H9 (cell line): ENCODE measurements around the gene PHACTR1. TPM values are rescaled to one million over a fixed set of nuclear protein-coding genes. Genes with fewer than 3 reads are reported as not detected.

Experiments
- DNase-seq: peaks from one replicate; pipeline ENCODE4 v3.0.0-alpha.2; 2017
- H2AFZ ChIP-seq: one replicate; pipeline ENCODE4 v1.6.1; 2013; ENCODE audit warnings: mild to moderate bottlenecking, low read length, control low read depth, moderate library complexity
- H2AK5ac ChIP-seq: 2 replicates; pipeline ENCODE4 v1.6.1; 2013; ENCODE audit warnings: low read length, control low read depth, mixed read lengths; ENCODE audit not compliant: insufficient read length
- H2BK120ac ChIP-seq: one replicate; pipeline ENCODE4 v1.6.1; 2013; ENCODE audit warnings: low read depth, mild to moderate bottlenecking, low read length, control low read depth, inconsistent platforms; ENCODE audit not compliant: poor library complexity, severe bottlenecking
- H2BK12ac ChIP-seq: 2 replicates; pipeline ENCODE4 v1.6.1; 2013; ENCODE audit warnings: low read length, control low read depth, mixed read lengths, low read depth; ENCODE audit not compliant: insufficient read length
- H2BK15ac ChIP-seq: 2 replicates; pipeline ENCODE4 v1.6.1; 2013; ENCODE audit warnings: low read depth, low read length, control low read depth
- H2BK20ac ChIP-seq: one replicate; pipeline ENCODE4 v1.6.1; 2013; ENCODE audit warnings: low read depth, mild to moderate bottlenecking, low read length, control low read depth, inconsistent platforms; ENCODE audit not compliant: poor library complexity, severe bottlenecking
- H2BK5ac ChIP-seq: 2 replicates; pipeline ENCODE4 v1.6.1; 2013; ENCODE audit warnings: low read length, control low read depth, mixed read lengths; ENCODE audit not compliant: insufficient read length
- H3K14ac ChIP-seq: 2 replicates; pipeline ENCODE4 v1.6.1; 2013; ENCODE audit warnings: low read length, control low read depth; ENCODE audit not compliant: insufficient read depth
- H3K18ac ChIP-seq: 2 replicates; pipeline ENCODE4 v1.6.1; 2013; ENCODE audit warnings: low read depth, mild to moderate bottlenecking, mixed read lengths, low read length, control low read depth; ENCODE audit not compliant: insufficient read length
- H3K23ac ChIP-seq: 2 replicates; pipeline ENCODE4 v1.6.1; 2013; ENCODE audit warnings: low read length, control low read depth, mixed read lengths, low read depth; ENCODE audit not compliant: insufficient read length
- H3K23me2 ChIP-seq: 2 replicates; pipeline ENCODE4 v1.6.1; 2013; ENCODE audit warnings: low read depth, mild to moderate bottlenecking, mixed read lengths, low read length, control low read depth; ENCODE audit not compliant: insufficient read length, poor library complexity, severe bottlenecking
- H3K27ac ChIP-seq: 2 replicates; pipeline ENCODE4 v1.5.1; 2013; ENCODE audit warnings: low read length, control low read depth, mixed read lengths, low read depth; ENCODE audit not compliant: insufficient read length
- H3K27me3 ChIP-seq: 2 replicates; pipeline ENCODE4 v1.6.1; 2013; ENCODE audit warnings: low read length, control low read depth, inconsistent platforms; ENCODE audit not compliant: insufficient read depth
- H3K4ac ChIP-seq: 2 replicates; pipeline ENCODE4 v1.6.1; 2013; ENCODE audit warnings: low read depth, mild to moderate bottlenecking, control low read depth, inconsistent platforms, low read length, moderate library complexity
- H3K4me1 ChIP-seq: 2 replicates; pipeline ENCODE4 v1.6.1; 2013; ENCODE audit warnings: low read length, control low read depth, inconsistent platforms; ENCODE audit not compliant: insufficient read depth
- H3K4me2 ChIP-seq: 2 replicates; pipeline ENCODE4 v1.6.1; 2013; ENCODE audit warnings: low read length, control low read depth, mixed read lengths; ENCODE audit not compliant: insufficient read length, insufficient read depth
- H3K56ac ChIP-seq: 2 replicates; pipeline ENCODE4 v1.6.1; 2013; ENCODE audit warnings: low read depth, mild to moderate bottlenecking, mixed read lengths, low read length, control low read depth; ENCODE audit not compliant: insufficient read length
- H3K79me1 ChIP-seq: 2 replicates; pipeline ENCODE4 v1.6.1; 2013; ENCODE audit warnings: low read depth, mild to moderate bottlenecking, moderate library complexity, low read length, control low read depth, inconsistent platforms; ENCODE audit not compliant: insufficient read depth, poor library complexity, severe bottlenecking
- H3K79me2 ChIP-seq: 2 replicates; pipeline ENCODE4 v1.6.1; 2013; ENCODE audit warnings: low read length, control low read depth, inconsistent platforms; ENCODE audit not compliant: insufficient read depth
- H3K9ac ChIP-seq: 2 replicates; pipeline ENCODE4 v1.6.1; 2013; ENCODE audit warnings: low read length, control low read depth, mixed read lengths; ENCODE audit not compliant: insufficient read length; ENCODE audit errors: extremely low read depth
- H3K9me3 ChIP-seq: one replicate; pipeline ENCODE4 v1.6.1; 2013; ENCODE audit warnings: low read depth, low read length, inconsistent platforms; ENCODE audit not compliant: control insufficient read depth
- H3T11ph ChIP-seq: one replicate; pipeline ENCODE4 v1.6.1; 2013; ENCODE audit warnings: mild to moderate bottlenecking, low read length, control low read depth, inconsistent platforms
- H4K20me1 ChIP-seq: one replicate; pipeline ENCODE4 v1.6.1; 2013; ENCODE audit not compliant: control insufficient read depth, insufficient read length, insufficient read depth
- H4K5ac ChIP-seq: 2 replicates; pipeline ENCODE4 v1.6.1; 2013; ENCODE audit warnings: low read depth, mild to moderate bottlenecking, mixed read lengths, low read length, control low read depth; ENCODE audit not compliant: insufficient read length
- H4K8ac ChIP-seq: replicated peaks from 2 replicates; pipeline ENCODE4 v1.6.1; 2013; ENCODE audit warnings: low read length, control low read depth, mixed read lengths, low read depth; ENCODE audit not compliant: insufficient read length
- H4K91ac ChIP-seq: 2 replicates; pipeline ENCODE4 v1.6.1; 2013; ENCODE audit warnings: low read depth, mild to moderate bottlenecking, moderate library complexity, mixed read lengths, low read length, control low read depth; ENCODE audit not compliant: insufficient read length
- H3K27ac Mint-ChIP-seq, 3 experiments: 2 replicates in 2 of 3; 3 replicates in 1 of 3; pipeline ENCODE4 v1.8.0; 2020 to 2021; ENCODE audit warnings: mixed read lengths in 3 of 3, mild to moderate bottlenecking in 1 of 3, moderate library complexity in 1 of 3
- H3K27me3 Mint-ChIP-seq: 2 replicates; pipeline ENCODE4 v1.8.0; 2021; ENCODE audit warnings: low read depth, mild to moderate bottlenecking, moderate library complexity, mixed read lengths
- H3K36me3 Mint-ChIP-seq, 3 experiments: 2 replicates in 2 of 3; 3 replicates in 1 of 3; pipeline ENCODE4 v1.8.0; 2020 to 2021; ENCODE audit warnings: low read depth in 3 of 3, mixed read lengths in 3 of 3; ENCODE audit not compliant: insufficient read depth in 1 of 3
- H3K4me1 Mint-ChIP-seq, 2 experiments: 2 replicates each; pipeline ENCODE4 v1.8.0; 2020; ENCODE audit warnings: mixed read lengths in 2 of 2
- H3K4me3 Mint-ChIP-seq, 2 experiments: 2 replicates in 1 of 2; 3 replicates in 1 of 2; pipeline ENCODE4 v1.8.0; 2020 to 2021; ENCODE audit warnings: mild to moderate bottlenecking in 2 of 2, mixed read lengths in 2 of 2, moderate library complexity in 1 of 2
- H3K9me3 Mint-ChIP-seq, 2 experiments: 2 replicates in 1 of 2; 3 replicates in 1 of 2; pipeline ENCODE4 v1.8.0; 2020; ENCODE audit warnings: mild to moderate bottlenecking in 2 of 2, mixed read lengths in 2 of 2, moderate library complexity in 1 of 2
- CTCF ChIP-seq: fragments of 200-600 bp; sonication (generic); conservative IDR thresholded peaks from 3 replicates; pipeline ENCODE4 v1.8.0; 2021; ENCODE audit warnings: antibody characterized with exemption, mild to moderate bottlenecking
- total RNA-seq: library from RNA; stranded (reverse); gene quantifications from 2 replicates; pipeline ENCODE4 v1.2.1, GENCODE V29; 2021

The PHACTR1 gene
- total RNA-seq, 1 experiment from 2014 or later = 15.9 TPM

GRCh38 chr6:12951415-12951814 lies 234.8 kb downstream of the PHACTR1 start:
- Mint-ChIP-seq H3K4me1 (peaks cover 15% of the 10 kb centered on the region in 2 experiments), H3K4me3 (no peak overlapping the region), H3K27ac (no peak overlapping the region), H3K27me3 (peaks cover 43% of the 10 kb centered on the region), H3K36me3 (no peaks in the 10 kb centered on the region), H3K9me3 (no peaks in the 10 kb centered on the region; a peak in 1 of 5 replicates)
- no peak overlapping the region for H3K9ac ChIP-seq
- H2BK15ac ChIP-seq = no peak overlapping the region
- no peak overlapping the region for H3K4ac ChIP-seq
- H4K5ac ChIP-seq = no peak overlapping the region
- H4K8ac ChIP-seq = no peak overlapping the region
- H3K23me2 ChIP-seq = no peaks in the 10 kb centered on the region
- H3K27ac ChIP-seq = no peak overlapping the region
- no peak overlapping the region for H4K91ac ChIP-seq
- H3K27me3 ChIP-seq = peaks cover 13% of the 10 kb centered on the region; the same call in 1 of the 2 replicates
- no peaks in the 10 kb centered on the region for H3K79me1 ChIP-seq
- no peak overlapping the region for H3T11ph ChIP-seq
- no peaks in the 10 kb centered on the region for H4K20me1 ChIP-seq
- H3K14ac ChIP-seq = no peak overlapping the region
- no peak overlapping the region for H2BK5ac ChIP-seq
- TF ChIP-seq CTCF = no peak
- no peak overlapping the region for H3K4me2 ChIP-seq
- no peaks in the 10 kb centered on the region for H3K9me3 ChIP-seq
- H3K79me2 ChIP-seq = no peaks in the 10 kb centered on the region
- no peak overlapping the region for H3K56ac ChIP-seq
- H2BK120ac ChIP-seq = no peak overlapping the region
- H3K18ac ChIP-seq = no peak overlapping the region
- H2AFZ ChIP-seq = no peak overlapping the region
- no peak overlapping the region for H3K23ac ChIP-seq
- H2BK20ac ChIP-seq = no peak overlapping the region
- no peak overlapping the region for H2AK5ac ChIP-seq
- peaks cover 6% of the 10 kb centered on the region; the same call in 1 of the 2 replicates for H3K4me1 ChIP-seq
- no peak overlapping the region for H2BK12ac ChIP-seq
- no peak for DNase-seq
